C4-2B (cell line): ENCODE results near the gene RHOD.

Experiments
- H3K27ac ChIP-seq: fragments of 450-650 bp; 2 replicates; pipeline ENCODE4 v1.5.1; 2017
- CTCF ChIP-seq: fragments of 450-650 bp; conservative IDR thresholded peaks from 2 replicates; pipeline ENCODE4 v1.5.1; 2017; ENCODE audit warnings: mild to moderate bottlenecking
- ZFX ChIP-seq: fragments of 450-650 bp; IDR thresholded peaks from 2 replicates; pipeline ENCODE4 v1.6.1; 2017

The RHOD gene

DNA sequence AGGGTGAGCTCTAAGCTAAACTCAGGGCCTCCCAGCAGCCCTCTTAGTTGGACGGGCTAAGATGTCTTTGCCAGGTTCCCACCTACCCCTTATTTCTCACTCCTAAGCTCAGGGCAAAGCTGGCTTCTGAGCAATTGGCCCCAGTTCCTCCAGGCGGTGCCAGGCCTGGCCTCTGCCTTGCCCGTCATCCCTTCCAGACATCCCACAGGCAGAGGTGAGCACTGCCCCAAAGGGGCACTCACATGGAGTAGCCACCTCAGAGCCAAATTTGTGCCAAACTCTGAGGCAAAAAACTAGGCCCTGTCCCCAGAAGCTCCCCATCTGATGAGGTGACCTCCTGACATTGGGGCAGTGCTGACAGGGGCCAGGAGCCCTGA lies 9.7 kb downstream of the RHOD start:
- TF ChIP-seq CTCF: no peak
- TF ChIP-seq ZFX: no peak
- H3K27ac ChIP-seq: no peak overlapping the region

DNA sequence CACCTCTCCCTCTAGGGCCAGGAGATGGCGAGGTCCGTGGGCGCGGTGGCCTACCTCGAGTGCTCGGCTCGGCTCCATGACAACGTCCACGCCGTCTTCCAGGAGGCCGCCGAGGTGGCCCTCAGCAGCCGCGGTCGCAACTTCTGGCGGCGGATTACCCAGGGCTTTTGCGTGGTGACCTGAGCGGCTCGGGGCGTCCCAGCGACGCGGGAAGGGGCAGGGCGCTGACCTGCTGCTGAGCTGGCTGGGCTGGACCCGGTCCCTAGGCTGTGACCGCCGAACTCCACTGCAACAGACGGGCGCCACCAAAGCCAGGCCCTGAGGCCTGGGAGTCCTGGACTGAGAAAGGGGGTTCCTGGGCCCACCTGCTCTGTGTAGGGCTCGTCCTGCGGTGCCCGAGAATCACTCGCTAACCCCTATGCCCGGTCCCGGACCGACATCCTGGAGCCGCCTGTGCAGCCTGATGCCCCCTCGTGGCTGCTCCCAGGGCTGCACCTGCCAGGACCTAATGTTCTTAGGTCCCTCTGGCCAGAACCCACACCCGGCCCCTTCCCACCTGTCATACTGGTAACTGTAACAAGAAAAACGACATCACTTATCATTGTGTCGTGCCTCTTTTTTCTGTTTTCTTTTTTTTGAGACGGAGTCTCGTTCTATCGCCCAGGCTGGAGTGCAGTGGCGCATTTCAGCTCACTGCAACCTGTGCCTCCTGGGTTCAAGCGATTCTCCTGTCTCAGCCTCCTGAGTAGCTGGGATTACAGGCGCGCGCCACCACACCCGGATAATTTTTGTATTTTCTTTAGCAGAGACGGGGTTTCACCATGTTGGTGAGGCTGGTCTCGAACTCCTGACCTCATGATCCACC lies 15.0 kb downstream of the RHOD start:
- no peak for TF ChIP-seq ZFX
- peak; percentile 87 for TF ChIP-seq CTCF
- H3K27ac ChIP-seq: no peak overlapping the region

DNA sequence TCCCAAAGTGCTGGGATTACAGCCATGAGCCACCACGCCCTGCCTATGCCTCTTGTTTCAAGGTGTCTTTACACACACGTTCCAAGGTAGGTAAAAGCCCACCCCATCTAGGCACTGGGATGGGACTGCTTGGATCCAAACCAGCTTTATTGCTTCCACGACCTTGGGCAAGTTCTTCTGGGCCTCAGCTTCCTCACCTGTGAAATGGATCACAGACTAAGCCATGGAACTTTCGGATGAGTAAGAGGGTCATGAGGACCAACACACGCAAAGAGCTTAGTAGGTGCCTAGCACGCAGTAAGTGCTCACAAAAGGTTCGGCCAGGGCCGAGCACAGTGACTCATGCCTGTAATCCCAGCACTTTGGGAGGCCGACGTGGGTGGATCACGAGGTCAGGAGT lies 15.6 kb downstream of the RHOD start:
- TF ChIP-seq CTCF (no peak), ZFX (no peak)

DNA sequence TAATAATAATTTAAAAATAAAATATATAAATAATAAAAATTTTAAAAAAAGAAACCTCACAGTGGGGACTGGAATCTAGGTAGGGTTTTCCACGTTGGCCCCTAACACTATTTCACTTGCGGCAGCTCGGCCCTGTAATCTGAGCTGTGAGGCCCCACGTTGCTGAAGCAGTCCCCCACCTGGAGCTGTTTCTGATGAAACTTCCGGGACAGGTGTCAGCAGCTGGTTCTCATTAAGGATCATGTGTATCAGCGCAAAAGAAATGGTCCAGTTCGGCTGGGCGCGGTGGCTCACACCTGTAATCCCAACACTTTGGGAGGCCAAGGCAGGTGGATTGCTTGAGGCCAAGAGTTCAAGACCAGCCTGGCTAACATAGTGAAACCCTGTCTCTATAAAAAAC lies 17.3 kb downstream of the RHOD start:
- no peak overlapping the region for H3K27ac ChIP-seq

More for the DNA sequence above, 15.6 kb downstream of the RHOD start:
- no peak overlapping the region for H3K27ac ChIP-seq

GRCh38 chr11:67076202-67076601 lies 19.6 kb downstream of the RHOD start:
- TF ChIP-seq ZFX (no peak), CTCF (no peak)
- no peak overlapping the region for H3K27ac ChIP-seq

More for the DNA sequence above, 17.3 kb downstream of the RHOD start:
- TF ChIP-seq CTCF (no peak), ZFX (no peak)

DNA sequence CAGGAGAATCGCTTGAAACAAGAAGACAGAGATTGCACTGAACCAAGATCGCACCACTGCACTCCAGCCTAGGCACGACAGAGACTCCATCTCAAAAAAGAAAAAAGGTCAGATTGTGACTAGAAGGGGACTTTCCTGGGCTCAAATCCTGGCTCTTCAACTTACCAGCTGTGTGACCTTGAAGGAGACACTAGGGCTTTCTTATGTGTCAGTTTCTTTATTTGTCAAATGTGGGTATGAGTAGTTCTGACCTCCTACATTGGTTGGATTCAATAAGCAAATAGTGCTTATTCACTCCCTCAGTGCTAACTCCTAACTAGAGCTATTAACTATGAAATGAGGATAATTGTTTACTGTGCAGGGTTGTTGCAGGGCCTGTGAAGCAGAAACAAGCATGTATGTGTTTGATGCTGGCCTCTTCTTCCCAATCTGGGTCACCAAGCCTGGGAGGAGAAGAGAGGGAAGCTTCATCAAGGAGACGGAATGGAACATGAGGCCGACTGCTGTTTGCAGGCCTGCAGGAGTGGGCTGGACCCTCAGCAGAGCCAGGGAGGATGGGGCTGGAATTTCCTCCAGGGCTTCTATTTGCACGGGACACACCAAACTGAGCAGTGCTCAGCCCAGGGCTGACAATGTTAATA lies 22.5 kb downstream of the RHOD start:
- TF ChIP-seq CTCF (no peak), ZFX (no peak)
- H3K27ac ChIP-seq: no peak overlapping the region

DNA sequence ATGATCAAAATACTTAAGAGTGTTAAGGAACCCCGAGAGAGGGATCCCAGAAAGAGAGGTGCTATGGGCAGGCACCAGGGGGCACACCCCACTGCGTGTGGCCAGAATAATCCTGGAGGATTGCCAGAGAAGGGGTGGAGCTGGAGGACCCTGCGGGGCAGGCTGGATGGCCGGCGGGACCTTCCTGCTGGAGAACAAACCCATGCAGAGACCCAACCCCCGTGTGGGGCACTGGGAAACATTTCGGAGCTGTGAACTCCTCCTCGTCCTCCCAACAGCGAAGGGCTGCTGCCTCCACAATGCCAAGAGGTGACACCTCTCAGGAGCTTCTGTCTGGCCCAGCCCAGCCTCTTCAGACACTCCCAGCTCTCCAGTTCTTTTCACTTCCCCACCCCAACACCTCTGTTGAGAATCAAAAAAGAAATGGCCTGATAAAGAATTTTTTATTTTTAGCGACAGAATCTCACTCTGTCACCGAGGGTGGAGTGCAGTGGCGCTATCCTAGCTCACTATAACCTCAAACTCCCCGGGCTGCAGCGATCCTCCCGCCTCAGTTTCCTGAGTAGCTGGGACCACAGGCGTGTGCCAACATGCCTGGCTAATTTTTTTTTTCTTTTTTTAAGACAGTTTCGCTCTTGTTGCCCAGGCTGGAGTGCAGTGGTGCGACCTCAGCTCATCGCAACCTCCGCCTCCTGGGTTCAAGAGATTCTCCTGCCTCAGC lies 25.6 kb downstream of the RHOD start:
- TF ChIP-seq CTCF (no peak), ZFX (no peak)
- no peak overlapping the region for H3K27ac ChIP-seq
